ENCODE results near the gene ADGRG6. TPM values are rescaled to one million over a fixed set of nuclear protein-coding genes. Genes with fewer than 3 reads are reported as not detected.
"Not testable (repeated sequence)": the region's sequence is repeated elsewhere in the genome, so short reads cannot be mapped to it uniquely, and the experiment has no call there.

ADGRG6 gene
- total RNA-seq, 3 donors from 2014 or later, result 8.2 to 29.6 (median 28.5) TPM

DNA sequence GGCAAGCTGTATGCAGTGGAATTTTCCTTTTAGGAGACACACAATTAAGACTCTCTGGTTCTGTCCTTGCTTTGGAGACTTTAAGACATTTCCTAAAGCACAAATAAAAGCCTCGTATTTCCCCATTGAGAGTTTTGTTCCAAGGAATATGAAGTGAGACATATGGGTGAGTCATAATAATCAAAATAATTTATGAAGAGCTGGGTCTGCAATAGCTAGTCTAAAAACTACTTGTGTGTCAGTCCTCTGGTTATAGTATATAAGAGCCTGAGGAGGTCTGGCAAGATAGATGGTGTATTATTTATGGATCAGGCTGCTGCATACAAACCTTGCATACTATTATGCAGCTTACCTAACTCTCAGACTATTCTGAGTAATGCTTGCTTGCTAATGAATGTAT is 142.6 kb downstream of the ADGRG6 start:
- Histone ChIP-seq H3K4me1 (no peaks in the 10 kb centered on the region), H3K36me3 (no peaks in the 10 kb centered on the region), H3K9me3 (no peaks in the 10 kb centered on the region), H3K4me3 (no peak overlapping the region), H3K27me3 (no peaks in the 10 kb centered on the region), H3K27ac (no peak overlapping the region)
- no peak for DNase-seq (ENCODE audit: low spot score in 2 of 2)
- TF ChIP-seq, protein P1, sequence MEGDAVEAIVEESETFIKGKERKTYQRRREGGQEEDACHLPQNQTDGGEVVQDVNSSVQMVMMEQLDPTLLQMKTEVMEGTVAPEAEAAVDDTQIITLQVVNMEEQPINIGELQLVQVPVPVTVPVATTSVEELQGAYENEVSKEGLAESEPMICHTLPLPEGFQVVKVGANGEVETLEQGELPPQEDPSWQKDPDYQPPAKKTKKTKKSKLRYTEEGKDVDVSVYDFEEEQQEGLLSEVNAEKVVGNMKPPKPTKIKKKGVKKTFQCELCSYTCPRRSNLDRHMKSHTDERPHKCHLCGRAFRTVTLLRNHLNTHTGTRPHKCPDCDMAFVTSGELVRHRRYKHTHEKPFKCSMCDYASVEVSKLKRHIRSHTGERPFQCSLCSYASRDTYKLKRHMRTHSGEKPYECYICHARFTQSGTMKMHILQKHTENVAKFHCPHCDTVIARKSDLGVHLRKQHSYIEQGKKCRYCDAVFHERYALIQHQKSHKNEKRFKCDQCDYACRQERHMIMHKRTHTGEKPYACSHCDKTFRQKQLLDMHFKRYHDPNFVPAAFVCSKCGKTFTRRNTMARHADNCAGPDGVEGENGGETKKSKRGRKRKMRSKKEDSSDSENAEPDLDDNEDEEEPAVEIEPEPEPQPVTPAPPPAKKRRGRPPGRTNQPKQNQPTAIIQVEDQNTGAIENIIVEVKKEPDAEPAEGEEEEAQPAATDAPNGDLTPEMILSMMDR (IDR thresholded peaks at IDR 0.05), result no peak
- no peak for TF ChIP-seq POLR2AphosphoS5 (IDR thresholded peaks at IDR 0.05)
- TF ChIP-seq POLR2A (IDR thresholded peaks at IDR 0.05), result no peak
- intact Hi-C loops (cut with DNase I; ENCODE audit: low total_unique reads), result no loop called here

DNA sequence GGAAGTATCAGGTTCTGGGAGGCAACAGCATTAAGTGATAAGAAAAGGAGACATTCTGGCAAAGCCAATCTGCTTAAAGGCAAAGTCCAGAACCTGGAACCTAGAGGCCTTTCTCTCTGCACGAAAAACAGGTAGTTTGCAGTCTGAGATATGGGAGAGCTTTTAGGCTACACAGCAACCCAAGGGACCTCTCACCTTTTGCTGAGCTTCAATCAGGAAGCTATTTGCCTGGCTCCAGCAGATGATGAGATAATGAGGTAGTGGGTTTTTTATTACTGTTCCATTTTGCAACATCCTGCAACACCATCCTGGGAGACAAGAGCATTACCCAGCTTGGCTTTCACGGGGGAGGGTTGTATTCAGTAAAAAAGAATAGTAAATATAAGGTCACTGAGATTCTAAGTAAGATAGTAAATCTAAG is 143.1 kb downstream of the ADGRG6 start:
- Histone ChIP-seq H3K27me3 (no peaks in the 10 kb centered on the region), H3K4me1 (no peaks in the 10 kb centered on the region), H3K27ac (no peak overlapping the region), H3K9me3 (no peaks in the 10 kb centered on the region), H3K4me3 (no peak overlapping the region), H3K36me3 (no peaks in the 10 kb centered on the region)
- TF ChIP-seq POLR2AphosphoS5 (IDR thresholded peaks at IDR 0.05), result no peak
- TF ChIP-seq, protein P1 (IDR thresholded peaks at IDR 0.05), result no peak
- TF ChIP-seq POLR2A (IDR thresholded peaks at IDR 0.05), result no peak
- intact Hi-C loops (cut with DNase I; ENCODE audit: low total_unique reads), result no loop called here
- DNase-seq (ENCODE audit: low spot score in 2 of 2), result no peak

DNA sequence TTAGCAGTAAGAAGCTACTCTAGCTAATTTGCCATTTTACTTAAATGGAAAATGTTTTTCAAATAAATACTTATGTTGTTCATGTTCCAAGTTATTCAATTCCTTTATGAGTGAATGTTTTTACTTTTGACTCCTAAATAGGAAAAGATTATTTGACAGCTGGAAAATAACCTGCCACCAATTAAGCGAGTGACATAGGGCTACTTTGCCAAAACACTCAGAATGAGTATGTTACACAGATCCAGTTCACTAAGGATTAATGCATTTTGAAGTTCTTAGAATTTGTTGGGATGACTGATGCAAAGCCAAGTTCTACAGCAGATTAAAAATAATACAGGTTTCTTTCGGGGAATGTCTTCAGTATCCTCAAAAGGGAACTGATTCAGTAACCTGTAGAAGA is 144.4 kb downstream of the ADGRG6 start:
- H3K27me3 ChIP-seq, result no peaks in the 10 kb centered on the region
- intact Hi-C loops (cut with DNase I; ENCODE audit: low total_unique reads), result no loop called here
- no peaks in the 10 kb centered on the region for H3K4me1 ChIP-seq
- H3K36me3 ChIP-seq, result no peaks in the 10 kb centered on the region
- TF ChIP-seq POLR2A (IDR thresholded peaks at IDR 0.05) (no peak), POLR2AphosphoS5 (IDR thresholded peaks at IDR 0.05) (no peak)
- TF ChIP-seq, protein P1 (IDR thresholded peaks at IDR 0.05), result no peak
- H3K9me3 ChIP-seq, result no peaks in the 10 kb centered on the region
- H3K4me3 ChIP-seq, result no peak overlapping the region
- H3K27ac ChIP-seq, result no peak overlapping the region
- no peak for DNase-seq (ENCODE audit: low spot score in 2 of 2)

DNA sequence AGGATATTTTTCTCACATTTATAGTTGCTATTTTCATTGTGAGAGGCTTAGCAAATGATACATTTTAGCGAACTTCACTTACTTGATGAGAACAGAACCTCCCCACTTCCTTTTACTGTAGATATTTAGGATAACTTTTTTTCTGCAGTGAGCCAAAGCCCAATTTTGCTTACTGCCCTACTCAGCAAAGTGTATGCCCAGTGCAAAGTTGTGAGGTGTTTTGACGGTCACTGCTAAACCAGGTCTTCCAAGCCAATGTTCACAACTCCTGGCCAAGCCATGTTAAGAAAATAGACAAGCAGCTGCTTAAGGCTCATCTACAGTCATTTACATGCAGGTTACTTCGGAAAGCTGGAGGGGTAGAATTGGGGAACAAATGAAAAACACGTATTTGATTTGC is 144.8 kb downstream of the ADGRG6 start:
- intact Hi-C loops (cut with DNase I; ENCODE audit: low total_unique reads), result no loop called here
- DNase-seq (ENCODE audit: low spot score in 2 of 2), result no peak
- no peaks in the 10 kb centered on the region for H3K27me3 ChIP-seq

DNA sequence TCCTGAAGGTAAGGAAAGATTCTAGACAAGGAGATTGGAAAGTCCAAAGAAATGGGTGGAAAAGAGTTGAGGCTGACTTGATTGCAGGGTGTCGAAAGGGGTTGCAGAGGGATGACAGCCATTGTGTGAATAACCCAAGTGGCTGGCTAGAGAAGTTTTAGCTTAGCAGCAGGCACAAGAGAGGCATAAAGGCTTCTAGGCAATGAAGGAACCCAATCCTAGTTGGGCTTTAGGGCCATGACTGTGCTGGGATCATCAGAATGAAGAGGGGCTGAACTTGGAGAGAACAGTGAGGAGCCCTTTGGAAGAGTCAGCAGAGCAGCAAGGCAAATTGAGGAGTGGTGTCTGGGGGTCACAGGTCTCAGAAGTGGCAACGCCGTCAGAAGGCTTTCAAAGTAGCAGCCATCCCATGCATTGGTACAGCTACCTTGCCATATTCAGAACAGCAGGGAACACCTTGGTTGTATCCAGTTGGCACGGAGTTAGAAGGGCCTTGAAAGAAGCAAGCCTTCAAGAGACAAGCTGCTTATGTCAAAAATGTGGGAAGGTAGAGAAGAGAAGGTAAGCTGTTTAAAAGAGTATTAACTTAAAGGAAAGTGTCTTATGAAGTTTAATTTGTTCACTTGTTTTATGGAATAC is 146.4 kb downstream of the ADGRG6 start:
- Histone ChIP-seq H3K4me1 (no peaks in the 10 kb centered on the region), H3K27me3 (no peaks in the 10 kb centered on the region), H3K27ac (no peak overlapping the region), H3K4me3 (no peak overlapping the region), H3K9me3 (no peaks in the 10 kb centered on the region), H3K36me3 (no peaks in the 10 kb centered on the region)
- intact Hi-C loops (cut with DNase I; ENCODE audit: low total_unique reads), result no loop called here
- TF ChIP-seq POLR2AphosphoS5 (IDR thresholded peaks at IDR 0.05), result no peak
- TF ChIP-seq, protein P1 (IDR thresholded peaks at IDR 0.05), result no peak
- TF ChIP-seq POLR2A (IDR thresholded peaks at IDR 0.05), result no peak
- no peak for DNase-seq (ENCODE audit: low spot score in 2 of 2)

More for the DNA sequence above, 144.8 kb downstream of the ADGRG6 start:
- Histone ChIP-seq H3K36me3 (no peaks in the 10 kb centered on the region), H3K4me3 (no peak overlapping the region), H3K9me3 (no peaks in the 10 kb centered on the region), H3K4me1 (no peaks in the 10 kb centered on the region), H3K27ac (no peak overlapping the region)
- TF ChIP-seq POLR2A (IDR thresholded peaks at IDR 0.05), result no peak
- no peak for TF ChIP-seq POLR2AphosphoS5 (IDR thresholded peaks at IDR 0.05)
- TF ChIP-seq, protein P1 (IDR thresholded peaks at IDR 0.05), result no peak

DNA sequence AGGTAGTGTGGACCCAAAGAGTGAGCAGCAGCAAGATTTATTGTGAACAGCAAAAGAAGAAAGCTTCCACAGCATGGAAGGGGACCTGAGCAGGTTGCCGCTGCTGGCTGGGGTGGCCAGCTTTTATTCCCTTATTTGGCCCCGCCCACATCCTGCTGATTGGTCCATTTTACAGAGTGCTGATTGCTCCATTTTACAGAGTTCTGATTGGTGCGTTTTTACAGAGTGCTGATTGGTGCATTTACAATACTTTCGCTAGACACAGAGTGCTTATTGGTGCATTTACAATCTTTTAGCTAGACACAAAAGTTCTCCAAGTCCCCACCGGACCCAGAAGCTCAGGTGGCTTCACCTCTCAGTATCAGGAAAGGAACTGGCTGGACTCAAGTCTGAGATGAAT is 149.0 kb downstream of the ADGRG6 start:
- H3K4me3 ChIP-seq; H3K27ac ChIP-seq; H3K36me3 ChIP-seq; H3K9me3 ChIP-seq; H3K27me3 ChIP-seq; DNase-seq (ENCODE audit: low spot score in 2 of 2); intact Hi-C loops (cut with DNase I; ENCODE audit: low total_unique reads); H3K4me1 ChIP-seq: not testable (repeated sequence)

Measured in breast epithelium (tissue), 4 donors.